K562 (cell line): ENCODE measurements around the gene PCCA. TPM values are rescaled to one million over a fixed set of nuclear protein-coding genes. Genes with fewer than 3 reads are reported as not detected.

Source experiments
- ATAC-seq: fragments of 200-7000 bp; cut with Tn5 transposase; 3 replicates; pipeline ENCODE4 v1.9.1; 2020; ENCODE audit warnings: moderate library complexity
- BruUV-seq: library from RNA; stranded (reverse); fragments of 400-500 nt; replicated peaks from 2 replicates; lab custom pipeline; 2021; lab: Mats Ljungman, UMichigan
- CTCF ChIA-PET: fragments of 300-600 bp; formaldehyde crosslinking; extraction: SDS; loops from one replicate; lab custom pipeline; 2021; ENCODE audit warnings: low intra/inter-chr PET ratio; lab: Yijun Ruan, JAX
- POLR2A ChIA-PET: fragments of 300-600, 350-650 bp; sonication (Branson Sonifier 250); formaldehyde crosslinking; extraction: SDS; loops from one replicate; lab custom pipeline; 2021; ENCODE audit warnings: antibody characterized with exemption, inconsistent platforms; lab: Yijun Ruan, JAX
- DNase-seq, 4 experiments: peaks; one replicate each; pipeline versions ENCODE4 v3.0.0 to v3.0.0-alpha.2; 2011 to 2018; ENCODE audit warnings: low spot score in 3 of 4, mixed read lengths in 3 of 4; ENCODE audit errors: extremely low read depth in 1 of 4
- FAIRE-seq: peaks from 2 replicates; lab custom pipeline; 2011; peaks lifted over from hg19 to GRCh38; lab: Jason Lieb, UNC
- H2AFZ ChIP-seq: 2 replicates; pipeline ENCODE4 v1.6.0; 2011; ENCODE audit warnings: low read depth, low read length, control low read depth, inconsistent platforms
- H3K27ac ChIP-seq: fragments of 200-600 bp; 3 replicates; pipeline ENCODE4 v1.8.0; 2011; ENCODE audit warnings: low read depth, mild to moderate bottlenecking, control low read depth, inconsistent platforms, low read length, moderate library complexity, mixed read lengths; ENCODE audit errors: extremely low read depth
- H3K27me3 ChIP-seq, 2 experiments: fragments of 300-600 bp in 1 of 2; 2 replicates in 1 of 2; 3 replicates in 1 of 2; pipeline versions ENCODE4 v1.6.0 to v1.8.0; 2011; ENCODE audit warnings: inconsistent platforms in 2 of 2, low read length in 2 of 2, mild to moderate bottlenecking in 1 of 2, mixed read lengths in 1 of 2, moderate library complexity in 1 of 2; ENCODE audit not compliant: control insufficient read depth in 2 of 2, insufficient read depth in 2 of 2
- H3K36me3 ChIP-seq: fragments of 300-600 bp; 3 replicates; pipeline ENCODE4 v1.8.0; 2011; ENCODE audit warnings: mild to moderate bottlenecking, low read length, inconsistent platforms; ENCODE audit not compliant: control insufficient read depth, insufficient read depth
- H3K4me1 ChIP-seq, 2 experiments: fragments of 200-600 bp in 1 of 2; replicated peaks in 1 of 2; 2 replicates in 1 of 2; 3 replicates in 1 of 2; pipeline versions ENCODE4 v1.5.1 to v1.8.0; 2011; ENCODE audit warnings: inconsistent platforms in 2 of 2, low read length in 2 of 2, mild to moderate bottlenecking in 1 of 2, mixed read lengths in 1 of 2, moderate library complexity in 1 of 2; ENCODE audit not compliant: control insufficient read depth in 2 of 2, insufficient read depth in 2 of 2
- H3K4me2 ChIP-seq: 2 replicates; pipeline ENCODE4 v1.6.1; 2011; ENCODE audit warnings: low read length, control low read depth, inconsistent platforms, mixed read lengths; ENCODE audit not compliant: insufficient read depth
- H3K4me3 ChIP-seq: fragments of 200-600 bp; sonication (generic), shearing (Covaris generic); 2 replicates; pipeline ENCODE4 v1.5.1; 2016; ENCODE audit warnings: control low read depth, inconsistent platforms
- H3K79me2 ChIP-seq: fragments of 200-600 bp; 3 replicates; pipeline ENCODE4 v1.8.0; 2011; ENCODE audit warnings: low read length, inconsistent platforms; ENCODE audit not compliant: control insufficient read depth, insufficient read depth
- H3K9ac ChIP-seq, 2 experiments: 2 replicates each; pipeline versions ENCODE4 v1.6.0 to v1.6.1; 2011; ENCODE audit warnings: low read depth in 2 of 2, low read length in 2 of 2, control low read depth in 1 of 2, inconsistent platforms in 1 of 2, mild to moderate bottlenecking in 1 of 2, mixed read lengths in 1 of 2; ENCODE audit not compliant: insufficient read depth in 1 of 2
- H3K9me1 ChIP-seq: one replicate; pipeline ENCODE4 v1.6.0; 2011; ENCODE audit warnings: inconsistent platforms, mild to moderate bottlenecking, low read length, moderate library complexity; ENCODE audit not compliant: control insufficient read depth, insufficient read depth
- H3K9me3 ChIP-seq: replicated peaks from 2 replicates; pipeline ENCODE4 v1.5.1; 2011; ENCODE audit warnings: low read depth, low read length, inconsistent platforms; ENCODE audit not compliant: control insufficient read depth, insufficient read depth
- H4K20me1 ChIP-seq: replicated peaks from 2 replicates; pipeline ENCODE4 v1.6.1; 2011; ENCODE audit warnings: low read length, inconsistent platforms, mixed read lengths; ENCODE audit not compliant: control insufficient read depth, insufficient read depth
- FIP1L1 ChIP-seq: fragments of 200-400 bp; formaldehyde crosslinking; IDR thresholded peaks from 2 replicates; pipeline ENCODE4 v1.6.1; 2018; ENCODE audit warnings: mild to moderate bottlenecking, low read depth, low read length; ENCODE audit not compliant: poor library complexity, severe bottlenecking
- HDAC3 ChIP-seq: fragments of 450-650 bp; IDR thresholded peaks from 2 replicates; pipeline ENCODE4 v1.6.1; 2018; ENCODE audit warnings: borderline replicate concordance, mild to moderate bottlenecking, moderate library complexity; ENCODE audit not compliant: partially characterized antibody
- HNRNPLL ChIP-seq: fragments of 200-400 bp; formaldehyde crosslinking; IDR thresholded peaks from 2 replicates; pipeline ENCODE4 v1.6.1; 2017; ENCODE audit warnings: low read length, low read depth, mild to moderate bottlenecking; ENCODE audit not compliant: poor library complexity, severe bottlenecking
- PHF8 ChIP-seq: fragments of 200-600 bp; sonication (generic); IDR thresholded peaks from 2 replicates; pipeline ENCODE4 v1.6.1; 2012; ENCODE audit warnings: mixed run types, mild to moderate bottlenecking, inconsistent platforms, low read length, moderate library complexity, borderline replicate concordance
- RAD21 ChIP-seq, 2 experiments: fragments of 250-450 bp in 1 of 2; fragments of 450-650 bp in 1 of 2; sonication (Bioruptor Pico) in 1 of 2; formaldehyde crosslinking in 1 of 2; IDR thresholded peaks in 1 of 2; conservative IDR thresholded peaks in 1 of 2; 2 replicates each; pipeline versions ENCODE4 v1.4.0 to v1.8.0; 2020 to 2022; ENCODE audit warnings: mild to moderate bottlenecking in 2 of 2, moderate library complexity in 1 of 2
- SIRT6 ChIP-seq: IDR thresholded peaks from one replicate; pipeline ENCODE4 v1.6.1; 2012; ENCODE audit warnings: low read depth, mild to moderate bottlenecking, control low read depth, inconsistent platforms, low read length, moderate library complexity
- ZNF121 ChIP-seq: sonication (generic); formaldehyde crosslinking; conservative IDR thresholded peaks from 2 replicates; pipeline ENCODE4 v1.8.0; 2022; ENCODE audit warnings: missing genetic modification reagents
- ZNF212 ChIP-seq: fragments of 450-650 bp; formaldehyde crosslinking; IDR thresholded peaks from 2 replicates; pipeline ENCODE4 v1.4.0; 2020; ENCODE audit warnings: mild to moderate bottlenecking
- ZNF3 ChIP-seq: fragments of 250-450 bp; sonication (Bioruptor Pico); IDR thresholded peaks from 2 replicates; pipeline ENCODE4 v1.5.0; 2021; ENCODE audit warnings: mild to moderate bottlenecking, moderate library complexity
- ZNF583 ChIP-seq: fragments of 250-450 bp; sonication (Bioruptor Pico); IDR thresholded peaks from 2 replicates; pipeline ENCODE4 v1.4.0; 2020
- WGBS: fragments of 100-300 bp; shearing (Covaris generic); methylation state at CpG from one replicate; pipeline ENCODE4 v1.1.6; 2016; ENCODE audit warnings: low coverage, mixed read lengths; ENCODE audit not compliant: insufficient coverage; ENCODE audit errors: missing lambda C conversion rate; 5-methylcytosine and 5-hydroxymethylcytosine counted together
- in situ Hi-C: fragments of 300-500 bp; cut with MboI; formaldehyde crosslinking; loops from 4 replicates; pipeline ENCODE4 v1.15.0; 2018; ENCODE audit warnings: inconsistent platforms, mixed read lengths
- intact Hi-C: fragments of 100-400 bp; cut with micrococcal nuclease; formaldehyde crosslinking; loops from 2 replicates; pipeline ENCODE4 v1.14.2; 2022
- polyA plus RNA-seq, 8 experiments: library from polyadenylated mRNA; depleted of rRNA in 4 of 8; stranded (reverse) in 5 of 8; unstranded in 3 of 8; fragments of >200 nt; fragmentation: Nextera tagmentation in 2 of 8; fragmentation: Illumina TruSeq in 1 of 8; extraction: Ambion mirVana in 2 of 8; extraction: Trizol in 1 of 8; gene quantifications; 2 replicates each; pipeline versions ENCODE4 v1.2.1 to v1.2.3, GENCODE V29; 2011 to 2014; ENCODE audit warnings: inconsistent platforms in 1 of 8, missing spikeins in 1 of 8
- total RNA-seq, 7 experiments: library from RNA; depleted of rRNA in 6 of 7; stranded (reverse); fragments of >200 nt in 6 of 7; fragmentation: Illumina TruSeq in 2 of 7; extraction: Trizol in 2 of 7; gene quantifications; 2 replicates each; pipeline versions ENCODE4 v1.2.1 to v1.2.3, GENCODE V29; 2011 to 2021; ENCODE audit warnings: low replicate concordance in 1 of 7
- TF ChIP-seq, protein P1 (sequence below): fragments of 450-650 bp; formaldehyde crosslinking; IDR thresholded peaks from 2 replicates; pipeline ENCODE4 v1.4.0; 2020; ENCODE audit warnings: mild to moderate bottlenecking
- TF ChIP-seq, protein P2 (sequence below), 3 experiments: fragments of 200-800 bp in 1 of 3; sonication (Bioruptor generic) in 1 of 3; sonication (generic) in 1 of 3; formaldehyde crosslinking in 1 of 3; IDR thresholded peaks; 2 replicates each; pipeline versions ENCODE4 v1.6.1 to v1.8.0; 2016 to 2022; ENCODE audit warnings: mild to moderate bottlenecking in 2 of 3, missing compliant biosample characterization in 2 of 3, missing genetic modification characterization in 2 of 3, missing genetic modification reagents in 1 of 3
- TF ChIP-seq, protein P3 (sequence below): fragments of 450-650 bp; conservative IDR thresholded peaks from 2 replicates; pipeline ENCODE4 v1.6.1; 2016; ENCODE audit warnings: missing genetic modification characterization, low read depth, mild to moderate bottlenecking, missing compliant biosample characterization, moderate library complexity
- TF ChIP-seq, protein P4 (sequence below): fragments of 450-650 bp; IDR thresholded peaks from 2 replicates; pipeline ENCODE4 v1.6.1; 2014; ENCODE audit warnings: low read depth, mild to moderate bottlenecking, moderate library complexity, borderline replicate concordance

Gene PCCA
- total and polyA plus RNA-seq, 9 of the 15 experiments (the other 6 are each of a cell fraction or from before 2014, with no cell fraction given), result 5.2 to 14.1 (median 9.7) TPM

DNA sequence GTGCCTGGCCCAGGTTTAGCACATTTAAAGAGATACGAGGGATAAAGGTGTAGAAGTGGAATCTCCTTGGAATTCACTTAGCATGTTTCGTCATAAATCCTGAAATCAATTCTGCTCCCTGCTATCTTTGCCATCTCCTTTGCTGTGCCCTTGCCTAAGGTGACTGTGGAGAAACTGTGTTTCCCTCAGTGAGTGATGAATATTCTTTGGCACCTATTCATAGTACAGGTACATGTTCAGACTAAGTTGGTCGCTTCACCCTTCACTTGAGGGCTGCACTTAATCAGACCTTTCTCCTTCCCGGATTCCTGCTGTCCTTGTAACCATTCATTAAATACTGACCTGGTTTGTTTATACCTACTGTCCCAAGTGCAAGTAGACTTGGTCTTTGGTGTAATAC is 17.8 kb downstream of the PCCA start (continued):
- TF ChIP-seq ZNF121 (CRISPR knock-in tag), result no peak
- TF ChIP-seq, protein P1, sequence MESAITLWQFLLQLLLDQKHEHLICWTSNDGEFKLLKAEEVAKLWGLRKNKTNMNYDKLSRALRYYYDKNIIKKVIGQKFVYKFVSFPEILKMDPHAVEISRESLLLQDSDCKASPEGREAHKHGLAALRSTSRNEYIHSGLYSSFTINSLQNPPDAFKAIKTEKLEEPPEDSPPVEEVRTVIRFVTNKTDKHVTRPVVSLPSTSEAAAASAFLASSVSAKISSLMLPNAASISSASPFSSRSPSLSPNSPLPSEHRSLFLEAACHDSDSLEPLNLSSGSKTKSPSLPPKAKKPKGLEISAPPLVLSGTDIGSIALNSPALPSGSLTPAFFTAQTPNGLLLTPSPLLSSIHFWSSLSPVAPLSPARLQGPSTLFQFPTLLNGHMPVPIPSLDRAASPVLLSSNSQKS (CRISPR knock-in tag), result no peak

DNA sequence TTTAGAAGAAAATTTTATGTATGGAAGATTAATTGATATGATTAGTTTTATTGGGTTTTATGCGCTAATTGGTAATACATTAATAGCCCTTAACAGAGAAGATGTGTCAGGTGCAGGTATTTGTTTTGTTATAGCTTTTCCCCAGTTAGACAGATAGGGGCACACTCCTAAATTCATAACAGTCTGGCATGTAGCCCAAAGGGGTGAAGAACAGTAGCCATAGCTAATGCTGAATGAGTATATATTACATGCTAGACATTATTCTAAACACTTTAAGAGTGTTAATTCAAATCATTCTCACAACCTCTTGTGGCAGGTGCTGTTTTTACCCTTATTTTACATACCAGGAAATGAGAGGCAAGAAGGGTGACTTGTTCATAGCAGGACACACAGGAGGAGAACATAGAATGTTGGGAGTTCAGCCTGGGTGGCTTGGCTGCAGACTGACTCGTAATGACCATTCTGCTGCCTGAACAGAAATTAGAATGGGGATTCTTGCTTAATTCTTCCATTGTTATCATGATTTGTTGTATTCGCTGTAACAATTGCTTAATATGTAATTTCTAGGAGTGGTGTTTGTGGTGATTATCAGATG is 20.1 kb downstream of the PCCA start:
- Histone ChIP-seq H3K36me3 (peaks cover 3% of the 10 kb centered on the region; the same call in 1 of the 3 replicates), H4K20me1 (no peaks in the 10 kb centered on the region), H3K4me3 (no peak overlapping the region), H3K4me1 (no peaks in the 10 kb centered on the region), H3K9me1 (no peaks in the 10 kb centered on the region), H3K27me3 (no peaks in the 10 kb centered on the region), H3K27ac (no peak overlapping the region), H3K79me2 (no peaks in the 10 kb centered on the region), H2AFZ (no peak overlapping the region), H3K9me3 (no peaks in the 10 kb centered on the region), H3K9ac (no peak overlapping the region), H3K4me2 (no peak overlapping the region)
- no TSS peak for BruUV-seq
- ChIA-PET POLR2A (no interaction called here), CTCF (no interaction called here)
- FAIRE-seq (no peak), ATAC-seq (no peak), DNase-seq (no peak)
- intact Hi-C loops (no loop called here), in situ Hi-C loops (no loop called here)
- WGBS, result 78% methylated on average over 3 of the region's 3 CpGs
- no peak for TF ChIP-seq PHF8
- no peak for TF ChIP-seq ZNF3 (CRISPR knock-in tag)
- TF ChIP-seq, protein P2, sequence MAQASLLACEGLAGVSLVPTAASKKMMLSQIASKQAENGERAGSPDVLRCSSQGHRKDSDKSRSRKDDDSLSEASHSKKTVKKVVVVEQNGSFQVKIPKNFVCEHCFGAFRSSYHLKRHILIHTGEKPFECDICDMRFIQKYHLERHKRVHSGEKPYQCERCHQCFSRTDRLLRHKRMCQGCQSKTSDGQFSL (CRISPR knock-in tag; IDR thresholded peaks at IDR 0.05), result no peak
- TF ChIP-seq, protein P2 (tag; IDR thresholded peaks at IDR 0.05), result no peak
- TF ChIP-seq, protein P3, sequence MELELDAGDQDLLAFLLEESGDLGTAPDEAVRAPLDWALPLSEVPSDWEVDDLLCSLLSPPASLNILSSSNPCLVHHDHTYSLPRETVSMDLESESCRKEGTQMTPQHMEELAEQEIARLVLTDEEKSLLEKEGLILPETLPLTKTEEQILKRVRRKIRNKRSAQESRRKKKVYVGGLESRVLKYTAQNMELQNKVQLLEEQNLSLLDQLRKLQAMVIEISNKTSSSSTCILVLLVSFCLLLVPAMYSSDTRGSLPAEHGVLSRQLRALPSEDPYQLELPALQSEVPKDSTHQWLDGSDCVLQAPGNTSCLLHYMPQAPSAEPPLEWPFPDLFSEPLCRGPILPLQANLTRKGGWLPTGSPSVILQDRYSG (tag), result no peak
- TF ChIP-seq, protein P4, sequence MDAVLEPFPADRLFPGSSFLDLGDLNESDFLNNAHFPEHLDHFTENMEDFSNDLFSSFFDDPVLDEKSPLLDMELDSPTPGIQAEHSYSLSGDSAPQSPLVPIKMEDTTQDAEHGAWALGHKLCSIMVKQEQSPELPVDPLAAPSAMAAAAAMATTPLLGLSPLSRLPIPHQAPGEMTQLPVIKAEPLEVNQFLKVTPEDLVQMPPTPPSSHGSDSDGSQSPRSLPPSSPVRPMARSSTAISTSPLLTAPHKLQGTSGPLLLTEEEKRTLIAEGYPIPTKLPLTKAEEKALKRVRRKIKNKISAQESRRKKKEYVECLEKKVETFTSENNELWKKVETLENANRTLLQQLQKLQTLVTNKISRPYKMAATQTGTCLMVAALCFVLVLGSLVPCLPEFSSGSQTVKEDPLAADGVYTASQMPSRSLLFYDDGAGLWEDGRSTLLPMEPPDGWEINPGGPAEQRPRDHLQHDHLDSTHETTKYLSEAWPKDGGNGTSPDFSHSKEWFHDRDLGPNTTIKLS, result no peak
- TF ChIP-seq FIP1L1, result no peak
- TF ChIP-seq HNRNPLL, result no peak
- no peak for TF ChIP-seq HDAC3
- TF ChIP-seq ZNF212 (CRISPR knock-in tag), result no peak
- TF ChIP-seq RAD21 (CRISPR knock-in tag; conservative IDR thresholded peaks at IDR 0.05 in 1 of 2, IDR thresholded peaks at IDR 0.05 in 1 of 2), result no peak
- no peak for TF ChIP-seq SIRT6
- no peak for TF ChIP-seq ZNF583
